Measurements from ENCODE around the gene ITLN2.
"Not testable (repeated sequence)": the region's sequence is repeated elsewhere in the genome, so short reads cannot be mapped to it uniquely, and the experiment has no call there.

ITLN2 gene

GRCh38 chr1:160975026-160975425, 20.4 kb upstream of the ITLN2 start:
- Mint-ChIP-seq H3K4me3 (no peak overlapping the region), H3K4me1 (peaks cover 21% of the 10 kb centered on the region), H3K27ac (no peak overlapping the region), H3K36me3 (ENCODE audit: low read depth) (no peaks in the 10 kb centered on the region), H3K27me3 (peaks cover 14% of the 10 kb centered on the region), H3K9me3 (no peaks in the 10 kb centered on the region)
- no peak for DNase-seq
- no peak for ATAC-seq

DNA sequence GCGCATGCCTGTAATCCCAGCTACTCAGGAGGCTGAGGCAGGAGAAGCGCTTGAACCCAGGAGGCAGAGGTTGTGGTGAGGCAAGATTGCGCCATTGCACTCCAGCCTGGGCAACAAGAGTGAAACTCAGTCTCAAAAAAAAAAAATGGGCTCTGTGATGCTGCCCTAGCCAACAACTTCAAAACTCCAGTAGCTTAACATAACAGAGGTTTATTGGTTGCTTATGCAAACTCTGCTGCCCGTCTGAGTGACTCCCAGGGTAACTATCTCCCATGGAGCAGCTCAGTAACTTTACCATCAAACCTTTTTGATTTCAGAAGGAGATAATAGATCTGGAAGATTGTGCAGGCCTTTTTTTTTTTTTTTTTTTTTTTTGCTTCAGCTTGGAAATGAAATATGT, 18.9 kb upstream of the ITLN2 start:
- peaks cover 16% of the 10 kb centered on the region for H3K27me3 Mint-ChIP-seq
- ATAC-seq (no peak), DNase-seq (no peak)
- H3K4me1 Mint-ChIP-seq, result peaks cover 21% of the 10 kb centered on the region
- H3K36me3 Mint-ChIP-seq (ENCODE audit: low read depth), result no peaks in the 10 kb centered on the region
- no peaks in the 10 kb centered on the region for H3K9me3 Mint-ChIP-seq
- H3K4me3 Mint-ChIP-seq, result no peak overlapping the region
- H3K27ac Mint-ChIP-seq, result no peak overlapping the region

- peaks cover 21% of the 10 kb centered on the region for H3K4me1 Mint-ChIP-seq
- ATAC-seq (no peak), DNase-seq (no peak)
- no peak overlapping the region for H3K27ac Mint-ChIP-seq
- H3K4me3 Mint-ChIP-seq, result no peak overlapping the region
- peaks cover 14% of the 10 kb centered on the region for H3K27me3 Mint-ChIP-seq
- H3K36me3 Mint-ChIP-seq (ENCODE audit: low read depth), result no peaks in the 10 kb centered on the region
- no peaks in the 10 kb centered on the region for H3K9me3 Mint-ChIP-seq
Measured at GRCh38 chr1:160972939-160973338, 18.3 kb upstream of the ITLN2 start.

DNA sequence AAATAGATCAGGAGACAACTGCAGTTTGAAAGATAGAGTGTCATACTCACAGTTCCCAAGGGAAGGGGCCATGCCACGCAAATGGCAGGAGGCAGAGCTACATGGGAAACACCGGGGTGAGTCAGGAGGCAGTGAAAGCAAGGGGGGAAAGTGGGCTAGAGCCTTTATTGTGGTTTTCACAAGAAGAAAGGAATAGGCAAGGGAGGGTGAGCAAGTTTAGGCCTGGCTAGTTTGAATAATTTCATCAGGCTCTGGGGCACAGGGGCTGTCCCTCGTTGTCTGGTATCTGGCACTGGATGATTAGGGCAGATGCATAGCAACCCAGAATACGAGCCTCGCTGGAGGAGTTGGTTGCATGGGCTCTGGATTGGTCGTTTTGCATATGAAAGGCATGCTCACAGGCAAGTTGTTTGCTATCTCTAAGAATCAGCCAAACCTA, 17.0 kb upstream of the ITLN2 start:
- Mint-ChIP-seq H3K27ac (peak overlapping the region; percentile 76), H3K9me3 (no peaks in the 10 kb centered on the region), H3K27me3 (peaks cover 12% of the 10 kb centered on the region), H3K4me3 (no peak overlapping the region), H3K4me1 (peaks cover 21% of the 10 kb centered on the region), H3K36me3 (ENCODE audit: low read depth) (no peaks in the 10 kb centered on the region)
- ATAC-seq, result peak; percentile 100
- peak; percentile 66 for DNase-seq

GRCh38 chr1:160963521-160963920, 8.9 kb upstream of the ITLN2 start:
- no peaks in the 10 kb centered on the region for H3K27me3 Mint-ChIP-seq
- H3K4me3 Mint-ChIP-seq, result no peak overlapping the region
- H3K9me3 Mint-ChIP-seq, result no peaks in the 10 kb centered on the region
- no peak overlapping the region for H3K27ac Mint-ChIP-seq
- H3K4me1 Mint-ChIP-seq, result no peaks in the 10 kb centered on the region
- DNase-seq (no peak), ATAC-seq (no peak)
- H3K36me3 Mint-ChIP-seq (ENCODE audit: low read depth), result no peaks in the 10 kb centered on the region

- H3K4me3 Mint-ChIP-seq, result no peak overlapping the region
Measured at GRCh38 chr1:160961419-160961818, 6.8 kb upstream of the ITLN2 start.

GRCh38 chr1:160956966-160957365, 2.4 kb upstream of the ITLN2 start:
- no peak for ATAC-seq
- Mint-ChIP-seq H3K27ac (no peak overlapping the region), H3K4me3 (no peak overlapping the region), H3K36me3 (ENCODE audit: low read depth) (no peaks in the 10 kb centered on the region), H3K9me3 (no peaks in the 10 kb centered on the region), H3K27me3 (no peaks in the 10 kb centered on the region), H3K4me1 (peaks cover 3% of the 10 kb centered on the region)
- DNase-seq, result no peak

More at GRCh38 chr1:160961419-160961818, 6.8 kb upstream of the ITLN2 start:
- no peak for DNase-seq
- no peak for ATAC-seq
- no peaks in the 10 kb centered on the region for H3K27me3 Mint-ChIP-seq
- H3K9me3 Mint-ChIP-seq, result no peaks in the 10 kb centered on the region
- H3K27ac Mint-ChIP-seq, result no peak overlapping the region
- H3K36me3 Mint-ChIP-seq (ENCODE audit: low read depth), result no peaks in the 10 kb centered on the region
- no peaks in the 10 kb centered on the region for H3K4me1 Mint-ChIP-seq

- H3K4me3 Mint-ChIP-seq, result no peak overlapping the region
- ATAC-seq (no peak), DNase-seq (no peak)
- no peaks in the 10 kb centered on the region for H3K36me3 Mint-ChIP-seq (ENCODE audit: low read depth)
- peaks cover 7% of the 10 kb centered on the region for H3K4me1 Mint-ChIP-seq
- H3K9me3 Mint-ChIP-seq, result no peaks in the 10 kb centered on the region
- H3K27me3 Mint-ChIP-seq, result no peaks in the 10 kb centered on the region
- no peak overlapping the region for H3K27ac Mint-ChIP-seq
Measured at GRCh38 chr1:160953030-160953429, 1.6 kb downstream of the ITLN2 start.

DNA sequence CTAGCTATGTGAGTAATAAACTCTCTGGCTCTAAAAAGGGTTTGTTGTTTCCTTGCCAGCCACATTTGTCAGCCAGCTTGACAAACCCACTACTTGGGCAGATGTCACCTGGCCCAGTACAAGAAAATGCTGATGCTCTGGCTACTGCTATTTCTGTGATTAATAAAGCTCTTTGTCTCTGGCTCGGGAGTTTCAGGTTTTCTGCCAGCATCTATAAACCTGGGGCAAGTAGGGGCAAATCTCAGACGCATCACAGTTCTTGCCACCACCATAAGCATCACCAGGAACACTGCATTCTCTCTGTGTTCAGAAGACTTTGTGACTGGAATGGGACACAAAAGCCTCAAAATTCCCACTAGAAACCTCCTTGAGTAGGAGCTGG, 2.5 kb downstream of the ITLN2 start:
- ATAC-seq (no peak), DNase-seq (no peak)
- H3K4me3 Mint-ChIP-seq, result no peak overlapping the region
- no peaks in the 10 kb centered on the region for H3K36me3 Mint-ChIP-seq (ENCODE audit: low read depth)
- H3K27me3 Mint-ChIP-seq, result no peaks in the 10 kb centered on the region
- no peak overlapping the region for H3K27ac Mint-ChIP-seq
- no peaks in the 10 kb centered on the region for H3K9me3 Mint-ChIP-seq
- H3K4me1 Mint-ChIP-seq, result peaks cover 7% of the 10 kb centered on the region

DNA sequence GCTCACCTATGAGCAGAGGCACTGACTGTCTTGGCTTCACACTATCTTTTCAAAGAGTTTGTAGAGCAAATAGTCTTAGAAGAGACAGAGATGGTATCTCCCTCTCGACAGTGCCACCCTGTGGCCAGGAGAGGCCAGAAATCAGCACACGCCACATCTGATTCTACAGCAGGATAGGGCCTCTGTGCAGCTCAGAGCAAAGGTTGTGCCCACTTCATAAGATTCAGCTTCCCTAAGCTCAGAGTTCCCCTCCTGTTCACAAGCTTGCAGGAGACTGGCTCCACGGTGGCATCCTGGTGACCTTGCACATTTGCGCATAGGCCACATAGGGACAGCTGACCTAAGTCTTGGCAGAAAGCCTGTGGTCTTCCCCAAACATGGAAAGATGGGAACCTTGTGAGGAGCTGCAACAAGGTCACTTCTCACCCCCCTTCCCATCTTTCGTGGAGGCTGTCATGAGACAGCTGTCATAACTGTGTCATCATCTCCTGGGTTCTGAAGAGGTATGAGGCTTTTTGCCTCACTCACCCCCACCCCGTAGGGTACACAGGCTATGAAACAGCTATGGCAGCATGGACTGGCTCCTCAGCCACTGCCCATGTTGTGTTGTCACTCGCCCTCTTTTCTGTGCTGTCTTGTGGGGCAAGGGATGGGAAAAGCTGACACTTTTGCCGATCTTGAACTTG, 3.0 kb downstream of the ITLN2 start:
- Mint-ChIP-seq H3K4me3 (no peak overlapping the region), H3K27me3 (no peaks in the 10 kb centered on the region), H3K27ac (no peak overlapping the region), H3K36me3 (ENCODE audit: low read depth) (no peaks in the 10 kb centered on the region), H3K9me3 (no peaks in the 10 kb centered on the region), H3K4me1 (peaks cover 7% of the 10 kb centered on the region)
- DNase-seq (peak; percentile 73), ATAC-seq (peak; percentile 87)

DNA sequence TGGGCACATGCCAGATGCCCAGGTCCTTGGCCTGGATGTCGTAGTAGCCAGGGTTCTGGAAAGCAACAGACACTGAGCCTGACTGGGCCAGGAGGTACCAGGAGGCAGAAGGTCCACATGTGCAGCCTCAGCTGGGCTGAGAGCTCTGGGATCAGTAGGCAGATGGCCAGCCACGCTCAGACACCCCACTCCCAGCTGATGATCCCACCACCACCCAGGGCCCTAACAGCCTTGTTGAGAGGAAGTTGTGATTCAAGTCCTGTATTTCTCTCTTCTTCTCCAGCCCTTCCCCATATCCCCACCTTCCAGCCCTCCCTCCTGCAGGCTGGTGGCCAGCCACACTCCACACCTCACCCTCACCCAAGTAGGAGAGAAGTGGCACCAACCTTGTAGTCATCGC, 4.0 kb downstream of the ITLN2 start:
- Mint-ChIP-seq H3K4me1 (peaks cover 7% of the 10 kb centered on the region), H3K27me3 (no peaks in the 10 kb centered on the region), H3K27ac (no peak overlapping the region), H3K4me3 (no peak overlapping the region), H3K9me3 (no peaks in the 10 kb centered on the region), H3K36me3 (ENCODE audit: low read depth) (no peaks in the 10 kb centered on the region)
- ATAC-seq, result no peak
- no peak for DNase-seq

GRCh38 chr1:160949881-160950280, 4.7 kb downstream of the ITLN2 start:
- ATAC-seq, result no peak
- DNase-seq, result no peak
- Mint-ChIP-seq H3K27ac (no peak overlapping the region), H3K4me3 (no peak overlapping the region), H3K27me3 (no peaks in the 10 kb centered on the region), H3K4me1 (peaks cover 7% of the 10 kb centered on the region), H3K9me3 (no peaks in the 10 kb centered on the region), H3K36me3 (ENCODE audit: low read depth) (no peaks in the 10 kb centered on the region)

DNA sequence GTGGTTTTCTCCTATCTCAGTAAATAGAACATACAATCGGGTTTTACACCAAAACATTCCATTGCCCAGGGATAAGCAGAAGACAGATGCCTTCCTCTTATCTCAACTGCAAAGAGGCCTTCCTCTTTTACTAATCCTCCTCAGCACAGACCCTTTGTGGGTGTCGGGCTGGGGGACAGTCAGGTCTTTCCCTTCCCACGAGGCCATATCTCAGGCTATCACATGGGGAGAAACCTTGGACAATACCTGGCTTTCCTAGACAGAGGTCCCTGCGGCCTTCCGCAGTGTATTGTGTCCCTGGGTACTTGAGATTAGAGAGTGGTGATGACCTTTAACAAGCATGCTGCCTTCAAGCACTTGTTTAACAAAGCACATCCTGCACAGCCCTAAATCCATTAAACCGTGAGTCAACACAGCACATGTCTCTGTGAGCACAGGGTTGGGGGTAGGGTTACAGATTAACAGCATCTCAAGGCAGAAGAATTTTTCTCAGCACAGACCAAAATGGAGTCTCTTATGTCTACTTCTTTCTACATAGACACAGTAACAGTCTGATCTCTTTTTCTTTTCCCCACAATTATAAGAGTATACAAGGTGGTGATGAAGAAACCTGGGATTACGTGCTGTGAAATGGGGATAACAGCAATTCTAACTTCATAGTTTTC, 5.3 kb downstream of the ITLN2 start:
- DNase-seq; H3K27me3 Mint-ChIP-seq; H3K9me3 Mint-ChIP-seq; H3K4me1 Mint-ChIP-seq; H3K4me3 Mint-ChIP-seq; H3K36me3 Mint-ChIP-seq (ENCODE audit: low read depth); ATAC-seq; H3K27ac Mint-ChIP-seq: not testable (repeated sequence)

DNA sequence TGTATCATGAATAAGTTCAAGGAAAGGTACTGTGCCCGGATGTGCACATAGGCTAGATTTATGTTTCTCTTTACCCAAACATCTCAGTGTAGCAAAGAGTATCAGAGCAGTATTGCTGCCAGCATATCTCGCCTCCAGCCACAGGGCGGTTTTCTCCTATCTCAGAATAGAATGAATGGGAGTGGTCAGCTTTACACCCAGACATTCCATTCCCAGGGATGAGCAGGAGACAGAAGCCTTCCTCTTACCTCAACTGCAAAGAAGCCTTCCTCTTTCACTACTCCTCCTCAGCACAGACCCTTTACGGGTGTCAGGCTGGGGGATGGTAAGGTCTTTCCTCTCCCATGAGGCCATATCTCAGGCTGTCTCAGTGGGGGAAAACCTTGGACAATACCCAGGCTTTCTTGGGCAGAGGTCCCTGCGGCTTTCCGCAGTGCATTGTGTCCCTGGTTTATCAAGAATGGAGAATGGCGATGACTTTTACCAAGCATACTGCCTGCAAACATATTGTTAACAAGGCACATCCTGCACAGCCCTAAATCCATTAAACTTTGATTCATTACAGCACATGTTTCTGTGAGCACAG, 7.3 kb downstream of the ITLN2 start:
- H3K36me3 Mint-ChIP-seq (ENCODE audit: low read depth); H3K27ac Mint-ChIP-seq; H3K4me3 Mint-ChIP-seq; H3K4me1 Mint-ChIP-seq; ATAC-seq; DNase-seq; H3K27me3 Mint-ChIP-seq; H3K9me3 Mint-ChIP-seq: not testable (repeated sequence)

DNA sequence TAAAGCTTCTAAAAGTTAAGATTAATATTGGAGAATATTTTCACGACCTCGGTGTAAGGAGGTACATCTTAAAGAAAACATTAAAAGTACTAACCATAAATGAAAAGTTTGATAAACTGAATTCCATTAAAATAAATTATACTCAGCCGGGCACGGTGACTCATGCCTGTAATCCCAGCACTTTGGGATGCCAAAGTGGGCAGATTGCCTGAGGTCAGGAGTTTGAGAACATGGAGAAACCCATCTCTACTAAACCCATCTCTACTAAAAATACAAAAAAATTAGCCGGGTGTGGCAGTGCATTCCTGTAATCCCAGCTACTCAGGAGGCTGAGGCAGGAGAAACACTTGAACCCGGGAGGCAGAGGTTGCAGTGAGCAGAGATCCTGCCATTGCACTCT, 8.7 kb downstream of the ITLN2 start:
- not testable (repeated sequence) for H3K4me1 Mint-ChIP-seq; H3K9me3 Mint-ChIP-seq; H3K36me3 Mint-ChIP-seq (ENCODE audit: low read depth); ATAC-seq; H3K4me3 Mint-ChIP-seq; H3K27me3 Mint-ChIP-seq; DNase-seq; H3K27ac Mint-ChIP-seq

All from activated naive CD8-positive, alpha-beta T cell treated with anti-CD3 and anti-CD28 coated beads, Interleukin-2, amount 50 U/mL, for 24 hours (primary cell).